Spleen (tissue), 11 donors: ENCODE measurements around the gene ITGA4. TPM values are rescaled to one million over a fixed set of nuclear protein-coding genes. Genes with fewer than 3 reads are reported as not detected.
A peak's percentile ranks its signal among the peaks of the same experiment; 100 is the strongest.

ENCODE experiments used
- DNase-seq: peaks from one replicate; pipeline ENCODE4 v3.0.0-alpha.2; 2020
- H3K27ac ChIP-seq, 8 donors: fragments of 200-600 bp; sonication (generic) in 7 of 8; 1 replicate in 4 of 8; 2 replicates in 4 of 8; pipeline versions ENCODE4 v1.5.0 to v1.8.0; 2016 to 2021; ENCODE audit warnings: inconsistent platforms in 4 of 8, mild to moderate bottlenecking in 4 of 8, moderate library complexity in 1 of 8
- H3K27me3 ChIP-seq, 7 donors: fragments of 200-600 bp; sonication (generic) in 6 of 7; replicated peaks in 1 of 7; 1 replicate in 4 of 7; 2 replicates in 3 of 7; pipeline versions ENCODE4 v1.5.0 to v1.8.0; 2016 to 2021; ENCODE audit warnings: inconsistent platforms in 3 of 7, mild to moderate bottlenecking in 1 of 7
- H3K36me3 ChIP-seq, 6 donors: fragments of 200-600 bp; sonication (generic) in 5 of 6; 1 replicate in 4 of 6; 2 replicates in 2 of 6; pipeline versions ENCODE4 v1.5.0 to v1.8.0; 2016 to 2021; ENCODE audit warnings: inconsistent platforms in 2 of 6
- H3K4me1 ChIP-seq, 6 donors: fragments of 200-600 bp; sonication (generic) in 5 of 6; 1 replicate in 3 of 6; 2 replicates in 3 of 6; pipeline versions ENCODE4 v1.5.0 to v1.8.0; 2016 to 2021; ENCODE audit warnings: inconsistent platforms in 3 of 6
- H3K4me3 ChIP-seq, 8 donors: fragments of 200-600 bp; sonication (generic) in 7 of 8; 1 replicate in 4 of 8; 2 replicates in 4 of 8; pipeline versions ENCODE4 v1.5.0 to v1.8.0; 2016 to 2021; ENCODE audit warnings: inconsistent platforms in 4 of 8, mild to moderate bottlenecking in 4 of 8, moderate library complexity in 2 of 8
- H3K9me3 ChIP-seq, 8 donors: fragments of 200-600 bp; sonication (generic) in 7 of 8; 1 replicate in 4 of 8; 2 replicates in 4 of 8; pipeline versions ENCODE4 v1.5.0 to v1.8.0; 2016 to 2021; ENCODE audit warnings: inconsistent platforms in 4 of 8
- POLR2A ChIP-seq, 3 donors: fragments of 450-650 bp; IDR thresholded peaks; one replicate each; pipeline ENCODE4 v1.5.1; 2017; ENCODE audit warnings: antibody characterized with exemption in 3 of 3, mild to moderate bottlenecking in 1 of 3
- POLR2AphosphoS5 ChIP-seq, 3 donors: sonication (generic); formaldehyde crosslinking; IDR thresholded peaks; one replicate each; pipeline ENCODE4 v1.5.1; 2017; ENCODE audit warnings: antibody characterized with exemption in 3 of 3
- WGBS, 5 donors: extraction: QIAGEN DNeasy Blood & Tissue Kit in 3 of 5; methylation state at CpG; one replicate each; pipeline versions ENCODE4 v1.1.5 to v1.1.7; 2013 to 2018; 5-methylcytosine and 5-hydroxymethylcytosine counted together
- intact Hi-C: fragments of 100-400 bp; cut with DNase I; formaldehyde crosslinking; loops from one replicate; pipeline ENCODE4 v1.15.0; 2023; ENCODE audit warnings: low total_unique reads
- polyA plus RNA-seq, 3 donors: library from polyadenylated mRNA; stranded (reverse); fragments of 200-250 nt; gene quantifications; one replicate each; pipeline ENCODE4 v1.2.1, GENCODE V29; 2013
- total RNA-seq, 7 donors: library from RNA; depleted of rRNA in 3 of 7; stranded (reverse); fragments of >200 nt in 3 of 7; fragmentation: NEBNext Ultra II Directional in 4 of 7; extraction: Animal tissue kit (Norgen Biotek cat#: 25700) in 4 of 7; gene quantifications; one replicate each; pipeline versions ENCODE4 v1.1.0 to v1.2.1, GENCODE V29; 2016 to 2021
- TF ChIP-seq, protein P1 (sequence below), 11 experiments: fragments of 200-600 bp in 7 of 11; fragments of 450-650 bp in 4 of 11; sonication (generic) in 4 of 11; IDR thresholded peaks in 8 of 11; conservative IDR thresholded peaks in 3 of 11; 1 replicate in 7 of 11; 2 replicates in 4 of 11; pipeline versions ENCODE4 v1.4.0 to v1.8.0; 2016 to 2021; ENCODE audit warnings: antibody characterized with exemption in 11 of 11, inconsistent platforms in 4 of 11, mild to moderate bottlenecking in 1 of 11
- donor health status: healthy with polysubstance abuse.
- donor health status: DM: no; HTN: no; CAD: no; lungs with moderate emphysema.
- donor health status: DM: no; HTN: no; CAD: no.
- donor health status: Bipolar disorder and iron deficiency.
- donor health status: healthy.
- donor health status: DM: no; HTN: no; CAD: no.
- donor health status: DM: yes; HTN: yes; CAD: no.

ITGA4 gene
- total and polyA plus RNA-seq, 10 donors = 13.3 to 207 (median 147) TPM

DNA sequence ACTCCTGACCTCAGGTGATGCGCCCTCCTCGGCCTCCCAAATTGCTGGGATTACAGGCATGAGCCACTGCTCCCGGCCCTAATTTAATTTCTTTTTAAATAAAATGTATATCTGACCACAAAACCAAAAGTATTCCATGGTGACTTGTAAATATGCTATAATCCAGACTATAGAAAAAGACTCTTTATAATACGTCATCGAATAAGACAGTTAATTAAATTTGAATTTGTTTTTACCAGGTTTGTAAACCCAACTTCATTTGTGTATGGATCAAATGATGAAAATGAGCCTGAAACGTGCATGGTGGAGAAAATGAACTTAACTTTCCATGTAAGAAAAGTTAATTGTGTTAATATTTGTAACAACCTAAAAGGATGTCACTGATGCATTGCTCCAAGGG is 69.9 kb downstream of the ITGA4 start:
- no peaks in the 10 kb centered on the region for H3K9me3 ChIP-seq
- H3K36me3 ChIP-seq = peaks cover 4 to 100% (median 95%) of the 10 kb centered on the region in 6 donors
- H3K4me3 ChIP-seq = no peak overlapping the region
- intact Hi-C loops = no loop called here
- WGBS, 5 donors = 90 to 97% (median 93%) methylated on average over 6 of the region's 6 CpGs
- no peaks in the 10 kb centered on the region for H3K4me1 ChIP-seq
- TF ChIP-seq, protein P1, sequence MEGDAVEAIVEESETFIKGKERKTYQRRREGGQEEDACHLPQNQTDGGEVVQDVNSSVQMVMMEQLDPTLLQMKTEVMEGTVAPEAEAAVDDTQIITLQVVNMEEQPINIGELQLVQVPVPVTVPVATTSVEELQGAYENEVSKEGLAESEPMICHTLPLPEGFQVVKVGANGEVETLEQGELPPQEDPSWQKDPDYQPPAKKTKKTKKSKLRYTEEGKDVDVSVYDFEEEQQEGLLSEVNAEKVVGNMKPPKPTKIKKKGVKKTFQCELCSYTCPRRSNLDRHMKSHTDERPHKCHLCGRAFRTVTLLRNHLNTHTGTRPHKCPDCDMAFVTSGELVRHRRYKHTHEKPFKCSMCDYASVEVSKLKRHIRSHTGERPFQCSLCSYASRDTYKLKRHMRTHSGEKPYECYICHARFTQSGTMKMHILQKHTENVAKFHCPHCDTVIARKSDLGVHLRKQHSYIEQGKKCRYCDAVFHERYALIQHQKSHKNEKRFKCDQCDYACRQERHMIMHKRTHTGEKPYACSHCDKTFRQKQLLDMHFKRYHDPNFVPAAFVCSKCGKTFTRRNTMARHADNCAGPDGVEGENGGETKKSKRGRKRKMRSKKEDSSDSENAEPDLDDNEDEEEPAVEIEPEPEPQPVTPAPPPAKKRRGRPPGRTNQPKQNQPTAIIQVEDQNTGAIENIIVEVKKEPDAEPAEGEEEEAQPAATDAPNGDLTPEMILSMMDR (IDR thresholded peaks at IDR 0.05 in 8 of 11, conservative IDR thresholded peaks at IDR 0.05 in 3 of 11) = no peak
- TF ChIP-seq POLR2A (IDR thresholded peaks at IDR 0.05) (no peak), POLR2AphosphoS5 (IDR thresholded peaks at IDR 0.05) (no peak)
- no peak for DNase-seq
- no peak overlapping the region for H3K27ac ChIP-seq
- no peaks in the 10 kb centered on the region for H3K27me3 ChIP-seq

DNA sequence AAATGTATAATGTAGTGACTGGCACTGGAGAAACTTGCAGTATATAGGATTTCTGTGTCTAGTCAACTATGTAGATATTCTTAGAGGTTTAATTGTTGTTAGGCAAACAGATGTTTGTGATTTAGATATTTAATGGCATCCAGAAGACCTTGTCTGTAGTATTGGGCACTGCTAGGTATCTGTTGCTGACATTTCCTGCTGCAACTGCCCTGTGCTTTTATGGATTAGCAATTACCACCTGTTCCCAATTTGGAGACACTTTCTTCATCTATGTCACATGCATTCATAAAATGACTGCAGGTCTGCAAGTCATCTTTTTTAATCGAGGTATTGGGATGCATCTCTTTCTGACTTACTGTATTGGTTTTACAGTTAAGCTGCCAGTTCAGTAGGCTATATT is 71.3 kb downstream of the ITGA4 start:
- TF ChIP-seq, protein P1 (IDR thresholded peaks at IDR 0.05 in 8 of 11, conservative IDR thresholded peaks at IDR 0.05 in 3 of 11) = no peak
- TF ChIP-seq POLR2A (IDR thresholded peaks at IDR 0.05) = no peak
- TF ChIP-seq POLR2AphosphoS5 (IDR thresholded peaks at IDR 0.05) = no peak
- intact Hi-C loops = no loop called here
- no peak overlapping the region for H3K27ac ChIP-seq
- H3K27me3 ChIP-seq = no peaks in the 10 kb centered on the region
- no peaks in the 10 kb centered on the region for H3K4me1 ChIP-seq
- DNase-seq = no peak
- H3K36me3 ChIP-seq = peaks cover 4 to 100% (median 93%) of the 10 kb centered on the region in 6 donors
- WGBS, 5 donors = 83 to 97% (median 93%) methylated on average over 1 of the region's 1 CpG
- no peaks in the 10 kb centered on the region for H3K9me3 ChIP-seq
- H3K4me3 ChIP-seq = no peak overlapping the region

DNA sequence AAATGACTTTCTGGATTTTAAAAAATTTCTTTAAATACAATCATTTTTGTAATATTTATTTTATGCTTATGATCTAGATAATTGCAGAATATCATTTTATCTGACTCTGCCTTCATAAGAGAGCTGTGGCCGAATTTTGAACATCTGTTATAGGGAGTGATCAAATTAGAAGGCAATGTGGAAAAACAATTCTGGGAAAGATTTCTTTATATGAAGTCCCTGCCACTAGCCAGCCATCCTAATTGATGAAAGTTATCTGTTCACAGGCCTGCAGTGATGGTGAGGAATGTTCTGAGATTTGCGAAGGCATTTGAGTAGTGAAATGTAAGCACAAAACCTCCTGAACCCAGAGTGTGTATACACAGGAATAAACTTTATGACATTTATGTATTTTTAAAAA is 79.5 kb downstream of the ITGA4 start:
- no peaks in the 10 kb centered on the region for H3K4me1 ChIP-seq
- H3K36me3 ChIP-seq = peaks cover 0 to 96% (median 72%) of the 10 kb centered on the region in 6 donors
- WGBS, 5 donors = 90 to 97% (median 92%) methylated on average over 2 of the region's 2 CpGs
- H3K27me3 ChIP-seq = no peaks in the 10 kb centered on the region
- H3K27ac ChIP-seq = no peak overlapping the region
- no peaks in the 10 kb centered on the region for H3K9me3 ChIP-seq
- no peak for DNase-seq
- TF ChIP-seq, protein P1 (IDR thresholded peaks at IDR 0.05 in 8 of 11, conservative IDR thresholded peaks at IDR 0.05 in 3 of 11) = no peak
- no peak for TF ChIP-seq POLR2A (IDR thresholded peaks at IDR 0.05)
- TF ChIP-seq POLR2AphosphoS5 (IDR thresholded peaks at IDR 0.05) = no peak
- intact Hi-C loops = no loop called here
- H3K4me3 ChIP-seq = no peak overlapping the region

DNA sequence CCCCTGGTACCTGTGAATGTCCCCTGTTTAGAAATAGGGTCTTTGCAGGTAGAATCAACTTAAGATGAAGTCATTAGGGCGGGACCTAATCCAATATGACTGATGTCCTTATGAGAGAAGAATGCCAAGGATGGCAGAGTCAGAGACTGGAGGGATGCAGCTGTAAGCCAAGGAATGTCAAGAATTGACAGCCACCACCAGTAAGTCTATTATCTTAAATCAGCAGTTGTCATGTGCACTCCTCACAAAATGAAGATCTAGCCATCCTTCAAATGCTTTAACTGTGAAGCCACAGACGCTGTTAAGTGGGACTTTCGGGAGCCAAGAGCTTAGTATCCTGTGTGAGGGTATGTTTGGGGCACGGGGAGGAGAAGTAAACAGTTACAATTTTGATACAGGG is 83.2 kb downstream of the ITGA4 start:
- Histone ChIP-seq H3K36me3 (peaks cover 0 to 59% (median 40%) of the 10 kb centered on the region in 6 donors), H3K27me3 (no peaks in the 10 kb centered on the region), H3K27ac (no peak overlapping the region), H3K4me1 (no peaks in the 10 kb centered on the region), H3K4me3 (no peak overlapping the region), H3K9me3 (no peaks in the 10 kb centered on the region)
- no peak for DNase-seq
- 72 to 91% (median 82%) methylated on average over 4 of the region's 4 CpGs for WGBS, 5 donors
- intact Hi-C loops = no loop called here
- TF ChIP-seq, protein P1 (IDR thresholded peaks at IDR 0.05 in 8 of 11, conservative IDR thresholded peaks at IDR 0.05 in 3 of 11) = no peak
- TF ChIP-seq POLR2AphosphoS5 (IDR thresholded peaks at IDR 0.05) = peak in 1 of 3 donors; percentile 11
